ENCODE measurements around the gene ASCC1. TPM values are rescaled to one million over a fixed set of nuclear protein-coding genes. Genes with fewer than 3 reads are reported as not detected.

Gene ASCC1
- total RNA-seq, 1 donor from 2014 or later, result 34.1 TPM

GRCh38 chr10:72097448-72098300 is 118.4 kb downstream of the ASCC1 start:
- DNase-seq, result no peak
- Mint-ChIP-seq H3K4me3 (no peak overlapping the region), H3K4me1 (peaks cover 48% of the 10 kb centered on the region), H3K9me3 (no peaks in the 10 kb centered on the region), H3K27ac (peak overlapping the region; percentile 19), H3K27me3 (no peaks in the 10 kb centered on the region), H3K36me3 (ENCODE audit: low read depth) (peaks cover 47% of the 10 kb centered on the region)
- intact Hi-C loops (cut with micrococcal nuclease), result no loop called here

DNA sequence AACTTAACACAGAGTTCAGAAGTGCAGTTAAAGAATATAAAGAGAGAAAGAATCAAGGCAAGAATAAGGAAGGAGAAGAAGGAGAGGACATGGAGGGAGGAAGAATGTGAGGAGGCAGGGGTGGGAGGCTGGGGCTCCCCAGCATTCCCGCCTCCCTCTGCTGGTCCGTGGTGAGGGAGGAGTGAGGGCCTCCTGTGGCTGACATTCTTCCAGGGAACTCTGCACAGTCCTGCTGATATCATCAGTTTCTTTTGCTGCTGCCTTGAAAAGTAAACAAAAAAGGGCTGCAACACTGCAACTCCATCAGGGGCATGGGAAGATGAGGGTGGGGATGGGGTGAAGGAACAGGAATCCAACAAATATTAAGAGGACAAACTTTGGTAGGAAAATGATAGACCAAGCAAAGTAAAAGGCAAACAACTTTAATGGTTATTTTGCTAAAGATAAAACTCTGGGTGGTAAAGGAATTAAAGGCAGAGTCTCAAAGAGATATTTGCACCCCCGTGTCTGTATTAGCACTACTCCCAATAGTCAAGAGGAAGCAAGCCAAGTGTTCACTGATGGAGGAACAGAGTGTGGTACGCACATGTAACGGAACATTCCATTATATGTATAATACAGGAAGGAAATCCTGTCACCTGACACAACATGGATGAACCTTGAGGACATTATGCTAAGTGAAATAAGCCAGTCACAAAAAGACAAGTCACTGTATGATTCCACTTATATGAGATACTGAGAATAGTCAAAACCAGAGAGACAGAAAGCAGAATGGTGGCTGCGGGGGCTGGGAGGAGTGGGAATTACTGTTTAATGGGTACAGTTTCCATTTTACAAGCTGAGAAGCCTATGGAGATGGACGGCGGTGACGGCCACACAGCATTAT is 119.7 kb downstream of the ASCC1 start:
- Mint-ChIP-seq H3K27me3 (no peaks in the 10 kb centered on the region), H3K9me3 (no peaks in the 10 kb centered on the region), H3K4me1 (peaks cover 45% of the 10 kb centered on the region), H3K27ac (peak overlapping the region; percentile 78), H3K4me3 (peak overlapping the region; percentile 58), H3K36me3 (ENCODE audit: low read depth) (peaks cover 37% of the 10 kb centered on the region)
- no peak for DNase-seq
- intact Hi-C loops (cut with micrococcal nuclease), result loop anchor here (1.0 kb wide), 1 partner anchor 67 kb away; no protein-coding TSS in a partner anchor

- DNase-seq, result no peak
- H3K4me3 Mint-ChIP-seq, result peak overlapping the region; percentile 62
- intact Hi-C loops (cut with micrococcal nuclease), result loop anchor here (1.0 kb wide), 1 partner anchor 12 kb away; no protein-coding TSS in a partner anchor
- H3K27ac Mint-ChIP-seq, result peak overlapping the region; percentile 41
- H3K9me3 Mint-ChIP-seq, result no peaks in the 10 kb centered on the region
- peaks cover 31% of the 10 kb centered on the region for H3K36me3 Mint-ChIP-seq (ENCODE audit: low read depth)
- peaks cover 47% of the 10 kb centered on the region for H3K4me1 Mint-ChIP-seq
- no peaks in the 10 kb centered on the region for H3K27me3 Mint-ChIP-seq
Measured at GRCh38 chr10:72095195-72095594, 120.9 kb downstream of the ASCC1 start.

GRCh38 chr10:72094574-72094973 is 121.5 kb downstream of the ASCC1 start:
- DNase-seq, result no peak
- Mint-ChIP-seq H3K36me3 (ENCODE audit: low read depth) (peaks cover 27% of the 10 kb centered on the region), H3K9me3 (no peaks in the 10 kb centered on the region), H3K4me3 (peak overlapping the region; percentile 72), H3K27me3 (no peaks in the 10 kb centered on the region), H3K4me1 (peaks cover 52% of the 10 kb centered on the region), H3K27ac (peak overlapping the region; percentile 90)
- intact Hi-C loops (cut with micrococcal nuclease), result no loop called here

- no peaks in the 10 kb centered on the region for H3K27me3 Mint-ChIP-seq
- no peak for DNase-seq
- H3K27ac Mint-ChIP-seq, result no peak overlapping the region
- no peak overlapping the region for H3K4me3 Mint-ChIP-seq
- peaks cover 60% of the 10 kb centered on the region for H3K4me1 Mint-ChIP-seq
- H3K9me3 Mint-ChIP-seq, result no peaks in the 10 kb centered on the region
- intact Hi-C loops (cut with micrococcal nuclease), result no loop called here
- peaks cover 27% of the 10 kb centered on the region for H3K36me3 Mint-ChIP-seq (ENCODE audit: low read depth)
Measured at GRCh38 chr10:72093450-72093849, 122.6 kb downstream of the ASCC1 start.

- H3K36me3 Mint-ChIP-seq (ENCODE audit: low read depth), result peaks cover 29% of the 10 kb centered on the region
- H3K4me1 Mint-ChIP-seq, result peaks cover 62% of the 10 kb centered on the region
- H3K4me3 Mint-ChIP-seq, result no peak overlapping the region
- no peak for DNase-seq
- intact Hi-C loops (cut with micrococcal nuclease), result no loop called here
- no peaks in the 10 kb centered on the region for H3K9me3 Mint-ChIP-seq
- no peak overlapping the region for H3K27ac Mint-ChIP-seq
- H3K27me3 Mint-ChIP-seq, result no peaks in the 10 kb centered on the region
Measured at GRCh38 chr10:72092987-72093386, 123.1 kb downstream of the ASCC1 start.

DNA sequence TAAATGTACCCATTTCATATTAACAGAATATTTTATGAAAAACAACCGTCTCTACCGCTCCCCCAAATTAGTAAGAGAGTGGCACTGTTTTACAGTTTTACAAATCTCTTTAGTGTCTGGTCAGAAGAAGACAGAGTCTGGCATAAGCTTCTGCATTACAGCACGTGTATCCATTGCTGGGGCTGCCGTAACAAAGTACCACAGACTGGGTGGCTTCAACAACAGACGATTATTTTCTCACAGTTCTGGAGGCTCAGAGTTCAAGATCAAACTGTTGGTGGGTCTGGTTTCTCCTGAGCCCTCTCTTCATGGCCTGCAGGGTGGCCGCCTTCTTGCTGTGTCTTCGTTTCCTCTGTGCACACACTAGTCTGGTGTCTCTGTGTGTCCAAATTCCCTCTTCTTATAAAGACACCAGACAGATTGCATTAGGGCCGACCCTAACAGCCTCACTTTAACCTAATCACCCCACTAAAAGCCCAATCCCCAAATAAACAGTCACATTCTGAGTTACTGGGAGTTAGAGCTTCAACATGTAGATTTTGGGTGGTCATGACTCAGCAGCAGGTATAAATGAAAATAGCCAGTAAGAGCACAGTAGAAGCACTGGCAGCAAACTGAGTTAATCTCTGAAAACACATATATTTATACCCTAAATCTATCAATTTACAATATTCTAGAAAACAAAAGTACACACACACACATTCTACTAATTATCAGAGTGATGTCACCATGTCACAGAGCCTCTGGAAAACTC is 123.7 kb downstream of the ASCC1 start:
- no peak for DNase-seq
- intact Hi-C loops (cut with micrococcal nuclease), result no loop called here

DNA sequence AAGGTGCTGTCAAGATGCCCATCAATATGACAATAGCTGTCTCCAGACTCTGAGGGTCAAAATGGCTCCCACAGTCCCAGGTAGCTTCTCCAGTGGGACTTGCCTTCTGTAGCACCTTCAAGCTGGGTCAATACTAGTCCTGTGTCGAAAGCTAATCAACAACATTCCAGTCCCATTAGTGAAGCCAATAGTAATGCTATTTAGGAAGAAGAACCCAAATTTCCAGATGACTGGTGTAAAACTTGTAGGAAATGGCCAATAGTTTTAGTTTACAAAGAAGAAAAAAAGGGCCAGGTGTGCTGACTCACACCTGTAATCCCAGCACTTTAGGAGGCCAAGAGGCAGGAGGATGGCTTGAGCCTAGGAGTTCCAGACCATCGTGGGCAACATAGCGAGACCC is 125.8 kb downstream of the ASCC1 start:
- intact Hi-C loops (cut with micrococcal nuclease), result no loop called here
- peak overlapping the region; percentile 91 for H3K27ac Mint-ChIP-seq
- H3K36me3 Mint-ChIP-seq (ENCODE audit: low read depth), result peaks cover 24% of the 10 kb centered on the region
- no peak for DNase-seq
- no peaks in the 10 kb centered on the region for H3K27me3 Mint-ChIP-seq
- peaks cover 55% of the 10 kb centered on the region for H3K4me1 Mint-ChIP-seq
- no peaks in the 10 kb centered on the region for H3K9me3 Mint-ChIP-seq
- peak overlapping the region; percentile 66 for H3K4me3 Mint-ChIP-seq

More for the DNA sequence above, 123.7 kb downstream of the ASCC1 start:
- Mint-ChIP-seq H3K27me3 (no peaks in the 10 kb centered on the region), H3K36me3 (ENCODE audit: low read depth) (peaks cover 30% of the 10 kb centered on the region), H3K9me3 (no peaks in the 10 kb centered on the region), H3K4me1 (peaks cover 56% of the 10 kb centered on the region), H3K27ac (no peak overlapping the region), H3K4me3 (no peak overlapping the region)

DNA sequence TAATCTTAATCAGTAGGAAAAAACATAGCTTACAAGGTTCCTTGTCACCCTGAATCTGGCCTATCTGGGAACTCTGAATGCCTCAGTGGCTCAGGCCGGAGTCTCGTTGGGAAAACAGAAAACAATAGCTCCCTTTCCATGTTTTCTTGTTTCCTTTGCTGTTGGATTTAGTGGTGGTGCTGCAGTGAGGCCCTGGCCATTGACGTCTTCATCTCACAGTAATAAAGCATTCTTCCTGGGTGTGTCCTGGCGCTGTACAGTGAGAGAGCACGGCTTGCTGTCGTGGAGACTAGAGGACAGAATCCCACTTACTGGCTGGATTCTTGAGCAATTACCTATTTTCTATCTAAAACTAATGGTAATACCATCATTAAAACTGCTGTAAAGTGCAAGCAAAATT is 126.5 kb downstream of the ASCC1 start:
- Mint-ChIP-seq H3K9me3 (no peaks in the 10 kb centered on the region), H3K4me3 (peak overlapping the region; percentile 66), H3K36me3 (ENCODE audit: low read depth) (peaks cover 21% of the 10 kb centered on the region), H3K27ac (peak overlapping the region; percentile 91), H3K27me3 (no peaks in the 10 kb centered on the region), H3K4me1 (peaks cover 59% of the 10 kb centered on the region)
- peak; percentile 72 for DNase-seq
- intact Hi-C loops (cut with micrococcal nuclease), result loop anchor here (2.0 to 10.0 kb wide), 4 partner anchors 38 to 345 kb away; no protein-coding TSS in a partner anchor

DNA sequence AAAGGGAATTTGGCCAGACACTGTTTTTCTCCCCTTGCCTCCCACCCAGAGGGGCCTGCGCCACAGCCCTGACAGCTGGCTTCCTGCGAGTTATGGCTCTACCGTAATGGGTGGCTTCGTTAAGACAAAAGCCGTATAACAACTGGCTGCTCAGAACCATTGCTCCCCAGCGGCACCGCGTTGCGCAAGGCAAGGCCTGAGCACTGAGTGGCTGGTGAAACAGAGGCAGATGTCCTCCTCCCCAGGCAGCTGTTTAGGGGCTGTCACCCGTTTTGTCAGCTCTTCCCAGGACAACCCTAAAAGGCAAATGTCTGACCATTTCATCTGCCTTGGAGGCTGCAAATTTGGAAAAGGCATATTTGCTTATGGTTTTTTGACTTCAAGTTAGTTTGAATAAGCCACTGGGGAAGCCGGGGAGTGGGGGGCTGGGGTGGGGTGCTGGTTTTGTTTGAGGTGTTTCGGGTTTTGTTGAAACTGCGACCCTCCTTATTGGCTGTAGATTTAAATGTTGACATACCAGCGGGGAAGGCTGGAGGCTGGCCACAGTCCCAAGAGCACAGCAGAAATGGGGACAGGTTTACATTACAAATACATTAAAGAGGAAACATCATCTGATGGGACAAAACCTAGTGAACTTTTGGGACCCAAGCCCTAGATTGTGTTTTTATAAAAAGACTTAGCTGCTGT is 127.0 kb downstream of the ASCC1 start:
- Mint-ChIP-seq H3K4me3 (peak overlapping the region; percentile 97), H3K4me1 (peaks cover 60% of the 10 kb centered on the region), H3K27ac (peak overlapping the region; percentile 98), H3K27me3 (no peaks in the 10 kb centered on the region), H3K9me3 (no peaks in the 10 kb centered on the region), H3K36me3 (ENCODE audit: low read depth) (peaks cover 19% of the 10 kb centered on the region)
- DNase-seq, result peak; percentile 87
- intact Hi-C loops (cut with micrococcal nuclease), result loop anchor here (1.0 to 10.0 kb wide), 5 partner anchors 18 to 344 kb away; no protein-coding TSS in a partner anchor

- peak within 1 kb of the TSS; percentile 98 for H3K27ac Mint-ChIP-seq
- no peaks in the 10 kb centered on the region for H3K27me3 Mint-ChIP-seq
- H3K9me3 Mint-ChIP-seq, result no peaks in the 10 kb centered on the region
- intact Hi-C loops (cut with micrococcal nuclease), result loop anchor here (1.0 to 10.0 kb wide), 5 partner anchors 19 to 343 kb away; no protein-coding TSS in a partner anchor
- DNase-seq, result peak; percentile 91
- H3K36me3 Mint-ChIP-seq (ENCODE audit: low read depth), result peaks cover 20% of the 10 kb centered on the region
- H3K4me1 Mint-ChIP-seq, result peaks cover 63% of the 10 kb centered on the region
- H3K4me3 Mint-ChIP-seq, result peak within 1 kb of the TSS; percentile 97
Measured at GRCh38 chr10:72087969-72088888, 127.8 kb downstream of the ASCC1 start, which contains the start of gene SPOCK2. Gene SPOCK2, minus strand, starts transcription at chr10:72088551. Its CDS starts 223 bp downstream, at chr10:72088328.

Data from activated CD4-positive, alpha-beta T cell treated with anti-CD3 and anti-CD28 coated beads, Interleukin-2, amount 10 ng/mL, durations not matched to agents 24 days and 14 days (primary cell).